Stimulated activated CD4-positive, alpha-beta T cell treated with anti-CD3 and anti-CD28 coated beads, Interleukin-1b, Interleukin-23, amount 100 ng/mL, for 4 hours (primary cell): ENCODE data around the gene SPAG17.
A peak's percentile ranks its signal among the peaks of the same experiment; 100 is the strongest.

Source experiments
- DNase-seq, 2 donors: peaks; one replicate each; pipeline ENCODE4 v3.0.0-alpha.2; 2020; ENCODE audit warnings: low read depth in 2 of 2

The SPAG17 gene

GRCh38 chr1:118160806-118161205 is 24.2 kb downstream of the SPAG17 start:
- no peak for DNase-seq

- no peak for DNase-seq
These were observed 25.5 kb downstream of the SPAG17 start for GRCh38 chr1:118159569-118159968.

- no peak for DNase-seq
These were observed 26.1 kb downstream of the SPAG17 start for GRCh38 chr1:118158924-118159323.

GRCh38 chr1:118157506-118157905 is 27.5 kb downstream of the SPAG17 start:
- DNase-seq, result no peak

- DNase-seq, result no peak
These were observed 29.9 kb downstream of the SPAG17 start for GRCh38 chr1:118155106-118155505.

GRCh38 chr1:118154220-118154619 is 30.8 kb downstream of the SPAG17 start:
- DNase-seq, result no peak

GRCh38 chr1:118151312-118151937 is 33.6 kb downstream of the SPAG17 start:
- peak in 1 of 2 donors; percentile 3 for DNase-seq

GRCh38 chr1:118149799-118150198 is 35.2 kb downstream of the SPAG17 start:
- no peak for DNase-seq

- DNase-seq, result no peak
These were observed 37.0 kb downstream of the SPAG17 start for GRCh38 chr1:118148034-118148433.

GRCh38 chr1:118147522-118147921 is 37.5 kb downstream of the SPAG17 start:
- no peak for DNase-seq

- no peak for DNase-seq
These were observed 39.3 kb downstream of the SPAG17 start for GRCh38 chr1:118145721-118146120.

- no peak for DNase-seq
These were observed 40.3 kb downstream of the SPAG17 start for GRCh38 chr1:118144684-118145083.

- no peak for DNase-seq
These were observed 41.2 kb downstream of the SPAG17 start for GRCh38 chr1:118143831-118144230.

GRCh38 chr1:118143121-118143520 is 41.9 kb downstream of the SPAG17 start:
- no peak for DNase-seq

- DNase-seq, result no peak
These were observed 42.5 kb downstream of the SPAG17 start for GRCh38 chr1:118142546-118142945.

GRCh38 chr1:118137900-118138299 is 47.1 kb downstream of the SPAG17 start:
- no peak for DNase-seq

GRCh38 chr1:118136187-118136941 is 48.7 kb downstream of the SPAG17 start:
- DNase-seq, result no peak

GRCh38 chr1:118132000-118132399 is 53.0 kb downstream of the SPAG17 start:
- no peak for DNase-seq

- no peak for DNase-seq
These were observed 56.3 kb downstream of the SPAG17 start for GRCh38 chr1:118128761-118129160.

- no peak for DNase-seq
These were observed 61.0 kb downstream of the SPAG17 start for GRCh38 chr1:118124064-118124463.

- no peak for DNase-seq
These were observed 61.8 kb downstream of the SPAG17 start for GRCh38 chr1:118123116-118123839.

GRCh38 chr1:118122234-118123004 is 62.6 kb downstream of the SPAG17 start:
- DNase-seq, result no peak
